HG03432 (cell line): ENCODE data around the gene SHISA7.

Experiments
- ATAC-seq: cut with Tn5 transposase; IDR thresholded peaks from one replicate; pipeline ENCODE4 v1.9.1; 2021; ENCODE audit warnings: mild to moderate bottlenecking, moderate library complexity; ENCODE audit not compliant: unreplicated experiment

The SHISA7 gene

DNA sequence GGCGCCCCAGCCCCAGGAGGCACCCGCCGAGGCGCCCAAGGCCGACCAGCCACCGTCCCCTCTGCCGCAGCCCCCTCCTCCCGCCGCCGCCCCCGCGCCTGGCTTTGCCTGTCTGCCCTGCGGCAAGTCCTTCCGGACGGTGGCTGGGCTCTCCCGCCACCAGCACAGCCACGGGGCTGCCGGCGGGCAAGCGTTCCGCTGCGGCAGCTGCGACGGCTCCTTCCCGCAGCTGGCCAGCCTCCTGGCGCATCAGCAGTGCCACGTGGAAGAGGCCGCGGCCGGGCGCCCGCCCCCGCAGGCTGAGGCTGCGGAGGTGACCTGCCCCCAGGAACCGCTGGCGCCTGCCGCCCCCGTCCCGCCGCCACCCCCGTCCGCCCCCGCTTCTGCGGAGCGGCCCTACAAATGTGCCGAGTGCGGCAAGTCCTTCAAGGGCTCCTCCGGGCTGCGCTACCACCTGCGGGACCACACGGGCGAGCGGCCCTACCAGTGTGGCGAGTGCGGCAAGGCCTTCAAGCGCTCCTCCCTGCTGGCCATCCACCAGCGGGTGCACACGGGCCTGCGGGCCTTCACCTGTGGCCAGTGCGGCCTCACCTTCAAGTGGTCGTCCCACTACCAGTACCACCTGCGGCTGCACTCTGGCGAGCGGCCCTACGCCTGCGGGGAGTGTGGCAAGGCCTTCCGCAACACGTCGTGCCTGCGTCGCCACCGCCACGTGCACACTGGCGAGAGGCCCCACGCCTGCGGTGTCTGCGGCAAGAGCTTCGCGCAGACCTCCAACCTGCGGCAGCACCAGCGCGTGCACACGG is 39.3 kb upstream of the SHISA7 start:
- ATAC-seq: no peak

DNA sequence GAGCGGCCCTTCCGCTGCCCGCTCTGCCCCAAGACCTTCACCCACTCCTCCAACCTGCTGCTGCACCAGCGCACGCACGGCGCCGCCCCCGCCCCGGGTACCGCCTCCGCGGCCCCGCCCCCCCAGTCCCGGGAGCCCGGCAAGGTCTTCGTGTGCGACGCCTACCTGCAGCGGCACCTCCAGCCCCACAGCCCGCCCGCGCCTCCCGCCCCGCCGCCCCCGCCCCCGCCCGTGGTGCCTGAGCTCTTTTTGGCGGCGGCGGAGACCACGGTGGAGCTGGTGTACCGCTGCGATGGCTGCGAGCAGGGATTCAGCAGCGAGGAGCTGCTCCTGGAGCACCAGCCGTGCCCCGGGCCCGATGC is 38.7 kb upstream of the SHISA7 start:
- no peak for ATAC-seq

DNA sequence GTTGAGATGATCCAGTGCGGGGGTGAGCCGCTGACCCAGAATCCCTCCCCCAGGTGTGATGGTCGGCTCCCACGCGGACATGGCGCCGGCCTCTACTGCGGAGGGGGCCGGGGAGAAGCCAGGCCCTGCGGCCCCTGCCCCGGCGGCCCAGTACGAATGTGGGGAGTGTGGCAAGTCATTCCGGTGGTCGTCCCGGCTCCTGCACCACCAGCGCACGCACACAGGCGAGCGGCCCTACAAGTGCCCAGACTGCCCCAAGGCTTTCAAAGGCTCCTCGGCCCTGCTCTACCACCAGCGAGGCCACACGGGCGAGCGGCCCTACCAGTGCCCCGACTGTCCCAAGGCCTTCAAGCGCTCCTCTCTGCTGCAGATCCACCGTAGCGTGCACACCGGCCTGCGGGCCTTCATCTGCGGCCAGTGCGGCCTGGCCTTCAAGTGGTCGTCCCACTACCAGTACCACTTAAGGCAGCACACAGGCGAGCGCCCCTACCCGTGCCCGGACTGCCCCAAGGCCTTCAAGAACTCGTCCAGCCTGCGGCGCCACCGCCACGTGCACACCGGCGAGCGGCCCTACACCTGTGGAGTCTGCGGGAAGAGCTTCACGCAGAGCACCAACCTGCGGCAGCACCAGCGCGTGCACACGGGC is 38.2 kb upstream of the SHISA7 start:
- no peak for ATAC-seq

DNA sequence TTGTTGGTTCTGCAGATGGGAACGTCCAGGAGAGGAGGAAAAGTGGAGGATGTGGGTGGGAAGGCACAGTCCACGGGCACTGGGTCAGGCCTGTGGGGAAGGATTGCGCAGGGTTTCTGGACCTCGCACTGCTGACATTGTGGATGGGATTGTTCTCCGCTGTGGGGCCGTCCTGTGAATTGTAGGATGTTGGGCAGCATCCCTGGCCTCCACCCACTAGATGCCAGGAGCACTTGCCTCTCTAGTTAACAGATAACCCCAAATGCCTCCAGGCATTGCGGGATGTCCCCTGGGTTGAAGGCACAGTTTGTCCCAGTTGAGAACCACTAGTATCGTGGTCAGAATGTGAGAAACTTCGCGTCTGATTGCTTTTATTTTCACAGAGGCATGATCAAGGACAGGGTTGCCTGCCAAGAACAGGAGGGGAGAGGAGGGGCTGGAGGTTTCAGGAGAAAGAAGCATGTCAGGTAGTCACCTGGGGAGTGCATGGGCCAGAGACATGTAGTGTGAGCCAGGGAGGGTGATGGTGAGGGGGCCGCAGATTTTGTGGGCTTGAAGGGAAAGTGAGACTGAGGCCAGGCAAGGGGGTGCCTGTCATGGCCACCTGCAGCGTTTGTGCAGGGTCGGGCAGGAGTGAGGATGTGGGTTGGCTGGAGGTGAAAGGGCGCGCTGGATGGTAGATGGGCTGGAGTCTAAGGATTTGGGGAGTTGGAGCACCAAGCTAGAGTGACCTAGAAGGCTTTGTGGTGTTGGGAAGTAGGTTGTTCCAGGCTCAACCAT is 36.5 kb upstream of the SHISA7 start:
- no peak for ATAC-seq

DNA sequence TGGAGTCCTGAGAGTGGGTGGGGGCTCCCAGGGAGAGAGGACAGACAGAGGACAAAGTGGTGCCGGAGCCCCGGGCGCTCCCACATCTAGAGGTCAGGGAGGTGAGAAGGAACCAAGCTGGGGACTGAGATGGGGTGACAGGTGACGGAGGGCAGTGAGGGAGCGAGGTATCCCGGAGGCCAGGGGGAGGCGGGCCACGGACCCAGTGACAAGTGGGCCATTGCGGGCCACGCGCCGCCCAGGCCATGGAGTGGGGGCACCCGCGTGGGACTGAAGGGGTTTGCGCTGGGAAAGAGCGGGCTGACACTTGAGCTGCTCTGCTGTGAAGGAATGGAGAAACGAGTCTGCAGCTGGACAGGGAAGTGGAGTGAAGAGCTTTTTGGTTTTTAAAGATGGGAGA is 35.9 kb upstream of the SHISA7 start:
- ATAC-seq: no peak

DNA sequence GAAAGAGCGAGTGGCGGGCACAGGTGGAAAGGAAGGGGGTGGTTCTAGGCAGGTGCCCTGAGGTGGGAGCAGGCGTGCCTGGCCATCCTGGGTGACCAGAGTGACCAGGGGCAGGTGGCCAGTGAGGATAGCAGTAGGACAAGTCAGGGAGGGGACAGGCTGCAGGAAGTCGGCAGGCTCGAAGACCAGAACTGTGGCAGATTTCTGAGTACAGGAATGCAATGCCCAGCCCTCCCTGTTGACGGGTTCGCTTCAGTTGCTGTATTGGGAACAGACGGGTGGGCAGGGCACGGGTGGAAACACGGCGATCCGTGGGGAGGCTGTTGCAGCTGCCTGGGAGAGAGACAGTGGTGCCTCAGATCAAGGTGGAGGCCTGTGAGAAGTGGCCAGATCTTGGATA is 35.3 kb upstream of the SHISA7 start:
- ATAC-seq: no peak

DNA sequence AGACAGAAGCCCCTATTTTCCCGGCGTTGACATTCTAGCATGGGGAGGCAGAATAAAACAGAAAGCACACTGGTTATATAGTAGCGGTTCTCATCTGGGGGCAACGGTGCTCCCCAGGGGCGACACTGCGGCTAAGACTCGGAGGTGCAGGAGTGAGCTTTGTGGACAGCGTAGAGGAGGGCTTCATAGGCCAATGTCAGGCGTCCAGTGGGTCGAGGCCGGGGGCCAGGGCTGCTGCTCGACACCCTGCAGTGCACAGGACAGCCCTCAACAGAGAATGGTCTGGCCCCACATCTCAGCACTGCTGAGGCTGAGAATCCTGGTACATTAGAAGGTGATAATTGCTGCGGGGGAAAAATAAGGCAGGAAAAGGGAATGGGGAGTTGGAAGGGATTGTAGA is 34.8 kb upstream of the SHISA7 start:
- no peak for ATAC-seq

DNA sequence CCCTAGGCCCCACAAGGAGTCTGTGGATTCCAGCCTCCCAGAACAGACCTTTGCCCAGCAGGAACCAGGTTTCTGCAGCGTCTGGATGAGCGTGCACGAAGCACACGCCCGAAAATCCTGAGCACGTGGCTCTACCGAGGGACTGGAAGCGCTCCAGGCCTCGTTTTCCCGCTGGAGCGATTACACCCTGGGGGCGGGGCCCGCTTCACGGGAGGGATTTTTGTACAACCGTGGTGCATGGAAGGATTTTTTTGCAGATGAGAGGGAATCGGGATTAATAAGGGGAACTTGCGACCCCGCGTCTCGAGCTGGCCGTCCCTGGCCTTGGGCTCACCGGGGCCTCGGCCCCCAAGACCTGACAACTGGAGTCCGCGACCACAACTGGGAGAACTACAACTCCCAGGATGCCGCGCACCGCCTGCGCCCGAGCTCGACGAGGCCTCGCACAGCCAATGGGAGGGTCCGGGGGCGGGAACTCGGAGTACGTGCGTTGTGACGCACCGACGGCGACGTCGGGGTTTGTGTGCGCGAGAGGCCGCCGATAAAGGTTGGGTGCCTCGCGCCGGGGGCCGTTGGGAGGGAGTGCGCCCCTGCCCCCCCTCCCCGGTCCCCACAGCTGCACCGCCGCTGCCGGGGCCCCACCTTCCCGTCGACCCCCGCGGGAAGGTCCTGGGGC is 33.1 kb upstream of the SHISA7 start, which contains the start of gene ZNF628:
Gene ZNF628, plus strand, starts transcription at position 518 of the 676 bp plus-strand sequence. CDS start 3,294 bp downstream, outside the sequence.
- peak; percentile 88 for ATAC-seq

DNA sequence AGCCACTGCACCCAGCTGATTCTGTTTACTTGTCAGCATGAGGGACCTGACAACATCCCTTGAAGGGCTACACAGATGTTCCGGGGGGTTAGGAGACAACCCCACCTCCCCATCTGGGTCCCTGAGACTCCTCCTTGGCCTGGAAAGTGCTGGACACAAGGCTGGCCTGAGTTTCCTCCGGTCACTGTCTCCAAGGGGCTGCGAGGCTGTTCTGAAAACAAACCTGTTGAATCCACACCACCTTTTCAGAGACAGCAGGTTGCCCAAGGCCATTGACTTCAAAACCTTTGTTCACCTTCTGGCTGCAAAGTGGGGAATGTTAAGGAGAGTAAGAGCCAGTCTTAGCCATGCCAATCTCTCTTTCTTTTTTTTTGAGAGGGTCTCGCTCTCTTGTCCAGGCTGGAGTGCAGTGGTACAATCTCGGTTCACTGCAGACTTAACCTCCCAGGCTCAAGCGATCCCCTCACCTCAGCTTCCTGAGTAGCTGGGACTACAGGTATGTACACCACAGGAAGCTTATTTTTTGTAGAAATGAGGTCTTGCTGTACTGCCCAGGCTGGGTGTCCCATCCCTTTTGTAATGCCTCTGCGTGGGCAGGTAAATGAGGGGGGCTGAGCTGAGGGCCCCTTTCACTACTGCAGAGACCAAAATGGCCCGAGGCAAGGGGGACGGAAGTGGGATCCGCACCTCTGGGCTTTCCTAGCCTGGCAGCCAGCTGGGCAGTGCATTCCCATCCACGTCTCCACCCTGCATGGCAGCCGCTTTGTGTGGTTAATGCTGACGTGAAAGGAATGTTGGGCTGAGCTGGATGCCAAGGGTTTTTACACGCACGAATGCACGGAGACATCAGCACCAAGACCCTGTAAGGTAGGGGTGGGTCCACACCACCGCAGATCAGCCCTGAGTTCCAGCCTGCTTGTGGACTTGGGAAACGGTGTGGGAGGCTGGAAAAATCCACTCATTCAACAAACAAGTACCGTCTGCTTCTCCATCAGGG is 31.5 kb upstream of the SHISA7 start:
- no peak for ATAC-seq

DNA sequence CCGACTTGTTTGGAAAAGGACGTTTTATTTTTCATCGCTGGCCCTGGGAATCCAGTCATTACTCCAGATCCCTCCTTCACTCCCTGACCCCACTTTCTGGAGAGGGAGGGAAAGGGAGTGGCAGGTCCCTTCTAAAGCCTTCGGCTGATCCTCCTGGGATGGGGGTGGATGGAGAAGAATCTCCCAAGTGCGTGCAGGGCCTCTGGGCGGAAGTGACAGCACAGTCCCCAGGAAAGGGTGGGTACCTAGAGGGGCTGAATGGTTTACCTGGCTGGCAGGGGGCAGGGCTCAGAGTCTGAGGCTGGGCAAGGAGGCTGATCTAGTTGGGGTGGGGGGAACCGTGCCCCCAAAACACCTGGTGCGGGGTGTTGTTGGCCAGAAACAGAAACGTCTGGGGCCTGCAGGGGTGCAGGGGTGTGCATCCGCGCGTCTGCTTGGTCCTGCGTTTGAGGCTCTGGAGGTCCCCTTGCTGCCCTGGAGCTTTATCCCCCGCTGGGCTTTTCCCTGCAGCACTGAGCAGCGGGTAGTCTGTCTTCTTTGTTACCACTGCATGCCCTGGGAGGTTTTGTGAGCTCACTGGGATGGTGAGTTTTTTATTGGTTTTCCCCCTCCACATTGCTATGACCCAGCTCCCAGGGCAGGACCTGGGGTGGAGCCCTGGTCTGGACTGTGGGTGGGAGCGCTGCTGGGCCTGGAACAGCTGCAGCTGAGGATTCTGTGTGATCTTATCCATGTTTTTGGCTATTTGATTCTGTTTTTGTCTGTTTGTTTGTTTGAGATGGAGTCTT is 30.3 kb upstream of the SHISA7 start:
- no peak for ATAC-seq

DNA sequence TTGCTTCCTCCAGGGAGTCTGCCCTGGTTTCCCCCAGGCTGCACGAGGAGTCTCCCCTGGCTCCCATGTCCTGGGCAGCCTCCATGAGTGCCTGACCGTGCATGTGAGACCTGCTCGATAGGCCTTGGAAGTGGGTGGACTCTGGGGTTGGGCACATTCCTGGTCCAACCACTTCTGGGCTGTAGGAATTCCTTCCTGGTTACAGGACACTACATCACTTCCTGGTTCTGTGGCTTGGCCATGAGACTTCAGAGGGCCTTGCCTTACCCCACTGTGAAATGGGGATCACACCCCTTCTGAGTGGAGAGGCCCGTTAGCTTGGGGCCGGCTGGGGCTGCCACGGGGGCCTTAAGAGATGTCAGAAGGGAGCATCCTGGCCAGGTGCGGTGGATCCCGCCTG is 29.4 kb upstream of the SHISA7 start:
- no peak for ATAC-seq

DNA sequence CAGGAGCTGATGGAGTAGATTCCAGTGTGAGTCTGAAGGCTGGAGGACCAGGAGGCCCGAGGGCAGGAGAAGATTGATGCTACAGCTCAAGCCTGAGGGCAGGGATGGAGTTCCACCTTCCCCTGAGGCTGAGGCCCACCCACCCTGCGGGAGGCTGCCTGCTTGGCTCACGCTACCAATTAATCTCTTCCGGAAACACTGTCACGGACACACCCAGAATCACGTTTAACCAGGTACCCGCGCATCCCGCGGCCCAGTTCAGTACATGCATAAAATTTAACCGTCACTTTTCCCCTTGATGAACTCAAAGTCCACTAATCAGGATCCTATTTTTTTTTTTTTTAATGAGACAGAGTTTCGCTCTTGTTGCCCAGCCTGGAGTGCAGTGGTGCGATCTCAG is 28.2 kb upstream of the SHISA7 start:
- no peak for ATAC-seq

DNA sequence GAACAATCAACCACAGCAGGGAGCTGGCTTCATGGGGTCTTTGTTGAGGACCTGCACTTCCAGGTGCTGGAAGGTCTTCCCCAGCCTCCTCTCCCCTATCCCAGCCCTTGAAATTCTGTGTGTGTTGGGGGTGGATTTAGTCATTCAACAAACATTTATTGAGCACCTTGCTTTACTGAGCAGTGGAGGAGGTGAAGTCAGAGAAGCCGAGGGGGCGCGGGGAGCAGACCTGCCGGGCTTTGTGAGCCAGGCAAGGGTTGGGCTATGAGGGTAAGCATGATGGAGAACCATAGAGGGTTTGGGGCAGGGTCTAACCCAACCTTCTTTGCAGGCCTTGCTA is 24.9 kb upstream of the SHISA7 start:
- no peak for ATAC-seq

DNA sequence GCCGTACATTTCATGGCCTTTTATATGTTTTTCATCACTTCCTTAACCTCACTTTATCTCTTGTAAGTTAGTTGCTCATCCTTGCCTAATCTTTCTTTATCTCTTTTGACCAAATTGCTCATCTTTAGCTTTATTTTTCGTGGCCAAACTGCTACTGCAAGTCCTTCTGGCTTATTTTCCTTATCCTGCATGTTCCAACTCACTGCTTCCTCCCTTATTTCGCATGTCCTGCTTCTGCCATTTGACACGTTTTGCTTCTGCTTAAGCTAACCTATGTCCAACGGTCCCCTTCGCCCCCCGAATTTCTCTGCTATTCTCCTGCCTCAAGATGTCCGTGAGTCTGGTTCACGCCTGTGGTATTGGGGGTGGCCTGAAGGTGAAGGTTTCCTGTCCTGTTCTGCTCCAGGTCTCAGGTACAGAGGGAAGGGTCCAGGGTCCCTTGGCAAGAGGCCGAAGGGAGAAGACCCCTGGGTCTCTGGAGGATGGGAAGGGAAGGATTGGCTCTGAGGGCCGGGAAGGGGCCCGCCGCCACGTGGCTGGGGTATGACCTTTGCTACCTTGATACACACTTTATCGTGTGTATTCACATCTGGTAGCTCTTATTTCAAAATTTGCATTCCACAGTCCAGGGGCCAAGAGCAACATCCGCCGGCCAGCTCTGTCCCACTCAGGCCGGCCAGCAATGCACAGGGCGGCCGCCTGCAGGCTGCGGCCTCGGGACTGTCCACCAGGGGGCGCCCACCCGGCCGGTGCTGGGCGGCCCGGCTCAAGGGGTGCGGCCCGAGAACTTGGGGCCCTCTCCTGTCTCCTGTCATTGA is 24.3 kb upstream of the SHISA7 start:
- ATAC-seq: no peak

DNA sequence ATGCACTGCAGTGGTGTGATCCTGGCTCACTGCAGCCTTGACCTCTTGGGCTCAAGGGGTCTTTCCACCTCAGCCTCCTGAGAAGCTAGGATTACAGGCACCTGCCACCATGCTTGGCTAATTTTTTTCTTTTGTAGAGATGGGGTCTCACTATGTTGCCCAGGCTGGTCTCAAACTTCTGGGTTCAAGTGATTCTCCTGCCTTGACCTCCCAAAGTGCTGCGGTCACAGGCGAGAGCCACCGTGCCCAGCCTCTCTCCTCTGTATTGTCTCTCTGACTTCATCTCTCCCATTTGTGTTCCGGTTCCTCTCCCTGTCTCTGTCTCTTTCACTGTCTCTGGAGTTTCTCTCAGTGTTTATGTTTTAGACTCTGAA is 23.1 kb upstream of the SHISA7 start:
- ATAC-seq: no peak

DNA sequence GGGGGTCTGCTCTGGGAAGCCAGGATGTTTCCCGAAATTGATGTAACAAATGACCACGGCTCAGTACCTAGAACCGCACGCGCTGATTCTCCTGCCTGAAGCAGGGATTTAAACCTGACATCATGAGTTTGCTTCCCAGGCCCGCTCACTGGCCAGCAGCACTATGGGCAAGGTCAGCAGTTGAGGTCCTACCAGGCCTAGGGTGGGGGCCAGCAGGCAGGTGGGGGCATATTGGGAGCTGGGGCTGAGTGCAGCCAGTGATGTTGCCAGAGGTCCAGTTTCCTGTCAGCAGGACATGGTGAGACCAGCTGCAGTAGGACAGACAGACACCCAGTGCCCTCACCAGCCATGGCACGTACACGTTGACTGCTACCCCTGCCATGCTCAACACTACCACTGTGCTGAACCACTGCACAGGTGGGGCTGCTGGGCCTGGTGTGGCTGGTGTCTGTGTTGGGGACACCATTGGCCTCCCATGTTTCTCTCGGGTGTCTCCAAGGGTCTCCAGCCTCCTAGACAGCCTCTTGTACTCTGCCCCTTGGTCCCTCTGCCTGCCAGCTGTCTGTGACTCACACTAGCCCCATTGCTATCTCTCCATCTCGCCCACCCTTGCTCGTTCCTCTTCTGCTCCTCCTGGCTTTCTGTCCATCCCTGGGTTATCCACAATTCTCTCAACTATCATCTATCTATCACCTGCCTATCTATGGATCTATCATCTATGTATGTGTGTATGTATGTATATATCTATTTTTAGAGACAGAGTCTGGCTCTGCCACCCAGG is 22.6 kb upstream of the SHISA7 start:
- no peak for ATAC-seq

DNA sequence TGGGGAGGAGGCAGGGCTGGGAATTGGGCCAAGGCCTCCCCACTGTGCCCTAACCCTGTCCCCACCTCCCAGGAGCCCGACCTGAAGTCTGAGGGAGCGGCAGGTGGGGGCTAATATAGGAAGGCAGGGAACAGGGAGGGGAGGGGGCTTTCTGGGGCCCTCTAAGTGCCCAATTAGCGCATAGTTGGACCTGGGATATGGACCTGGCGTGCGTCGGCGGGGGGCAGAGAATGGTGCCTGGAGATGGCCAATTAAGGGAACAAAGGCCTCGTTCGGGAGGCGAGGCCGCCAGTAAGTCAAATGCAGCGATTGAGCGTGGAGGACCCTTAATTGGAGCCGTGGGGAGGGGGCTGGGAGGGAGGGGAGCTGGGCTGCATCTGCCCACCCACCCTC is 21.6 kb upstream of the SHISA7 start, which contains the start of gene C19orf85:
Gene C19orf85, minus strand, starts transcription at position 90 of the 393 bp plus-strand sequence. CDS start 197 bp downstream, outside the sequence.
- no peak for ATAC-seq
